WI38 (cell line): Measurements from ENCODE around the gene BBS9.

Source experiments
- H3K4me3 ChIP-seq: 2 replicates; pipeline ENCODE4 v1.5.1; 2011; ENCODE audit warnings: low read depth, mild to moderate bottlenecking, control low read depth, low read length
- CTCF ChIP-seq: IDR thresholded peaks from 2 replicates; pipeline ENCODE4 v1.5.1; 2012; ENCODE audit warnings: low read depth, mild to moderate bottlenecking, control low read depth, low read length

BBS9 gene

GRCh38 chr7:33423646-33424020 lies 294.3 kb downstream of the BBS9 start:
- no peak overlapping the region for H3K4me3 ChIP-seq
- TF ChIP-seq CTCF: peak; percentile 12; the same call in 1 of the 2 replicates

GRCh38 chr7:33425395-33425794 lies 296.0 kb downstream of the BBS9 start:
- TF ChIP-seq CTCF: no peak
- H3K4me3 ChIP-seq: no peak overlapping the region

- TF ChIP-seq CTCF: no peak
- H3K4me3 ChIP-seq: no peak overlapping the region
These were observed 296.7 kb downstream of the BBS9 start for GRCh38 chr7:33425929-33426678.

GRCh38 chr7:33428415-33428814 lies 299.1 kb downstream of the BBS9 start:
- H3K4me3 ChIP-seq: no peak overlapping the region
- TF ChIP-seq CTCF: no peak

- no peak for TF ChIP-seq CTCF
- no peak overlapping the region for H3K4me3 ChIP-seq
These were observed 302.2 kb downstream of the BBS9 start for GRCh38 chr7:33431543-33431942.

- no peak overlapping the region for H3K4me3 ChIP-seq
- TF ChIP-seq CTCF: no peak
These were observed 303.5 kb downstream of the BBS9 start for GRCh38 chr7:33432821-33433220.

- no peak overlapping the region for H3K4me3 ChIP-seq
- TF ChIP-seq CTCF: no peak
These were observed 304.0 kb downstream of the BBS9 start for GRCh38 chr7:33433357-33433756.
